22Rv1 (cell line): ENCODE data around the gene TMEM94.

ENCODE experiments used
- CTCF ChIP-seq: fragments of 450-650 bp; IDR thresholded peaks from 2 replicates; pipeline ENCODE4 v1.5.1; 2017; ENCODE audit warnings: mild to moderate bottlenecking
- ZFX ChIP-seq: fragments of 450-650 bp; IDR thresholded peaks from 2 replicates; pipeline ENCODE4 v1.6.1; 2017; ENCODE audit warnings: antibody characterized with exemption, borderline replicate concordance

- TF ChIP-seq CTCF: no peak
- no peak for TF ChIP-seq ZFX
Observed at GRCh38 chr17:75481194-75482068, 25.0 kb downstream of the TMEM94 start.
